Transverse colon (tissue), 4 donors: ENCODE results near the gene ARL4D. TPM values are rescaled to one million over a fixed set of nuclear protein-coding genes. Genes with fewer than 3 reads are reported as not detected.

ENCODE experiments used
- DNase-seq: peaks from one replicate; pipeline ENCODE4 v3.0.0-alpha.2; 2019
- H3K27ac ChIP-seq, 4 donors: fragments of 200-600 bp; sonication (generic); 2 replicates each; pipeline ENCODE4 v1.5.1; 2016 to 2018; ENCODE audit warnings: inconsistent platforms in 4 of 4
- H3K27me3 ChIP-seq: fragments of 200-600 bp; sonication (generic); 2 replicates; pipeline ENCODE4 v1.5.1; 2017; ENCODE audit warnings: inconsistent platforms
- H3K36me3 ChIP-seq, 4 donors: fragments of 200-600 bp; sonication (generic); 2 replicates each; pipeline ENCODE4 v1.5.1; 2017 to 2019; ENCODE audit warnings: inconsistent platforms in 4 of 4
- H3K4me1 ChIP-seq, 4 donors: fragments of 200-600 bp; sonication (generic); 2 replicates each; pipeline ENCODE4 v1.5.1; 2017 to 2020; ENCODE audit warnings: inconsistent platforms in 4 of 4
- H3K4me3 ChIP-seq, 4 donors: fragments of 200-600 bp; sonication (generic); 1 replicate in 1 of 4; 2 replicates in 3 of 4; pipeline versions ENCODE4 v1.5.1 to v1.6.1; 2017 to 2019; ENCODE audit warnings: inconsistent platforms in 4 of 4
- H3K9me3 ChIP-seq, 2 donors: fragments of 200-600 bp; sonication (generic); 2 replicates each; pipeline ENCODE4 v1.5.1; 2017 to 2019; ENCODE audit warnings: inconsistent platforms in 2 of 2
- EP300 ChIP-seq: sonication (generic); formaldehyde crosslinking; IDR thresholded peaks from one replicate; pipeline ENCODE4 v1.6.1; 2017; ENCODE audit warnings: antibody characterized with exemption, low read depth
- POLR2A ChIP-seq: fragments of 450-650 bp; IDR thresholded peaks from one replicate; pipeline ENCODE4 v1.6.1; 2016; ENCODE audit warnings: antibody characterized with exemption, mild to moderate bottlenecking, moderate library complexity
- POLR2AphosphoS5 ChIP-seq, 3 donors: sonication (generic); formaldehyde crosslinking; IDR thresholded peaks; one replicate each; pipeline ENCODE4 v1.6.1; 2016; ENCODE audit warnings: antibody characterized with exemption in 3 of 3
- WGBS, 2 donors: methylation state at CpG; one replicate each; pipeline ENCODE4 v1.1.5; 2018; ENCODE audit warnings: low coverage in 1 of 2; 5-methylcytosine and 5-hydroxymethylcytosine counted together
- in situ Hi-C, 4 donors: fragments of 200-750 bp; cut with MboI; loops; one replicate each; pipeline versions ENCODE4 v1.15.0 to v1.15.1; 2017; ENCODE audit warnings: low sequenced_read_pairs in 3 of 4, low pct_ligation_motif_present in 1 of 4, low pct_unique_long_range_greater_than_20kb in 1 of 4
- intact Hi-C: fragments of 100-400 bp; cut with DNase I; formaldehyde crosslinking; loops from one replicate; pipeline ENCODE4 v1.15.1; 2023; ENCODE audit warnings: low total_unique reads
- total RNA-seq, 4 donors: library from RNA; depleted of rRNA; stranded (reverse); fragments of >200 nt; gene quantifications; one replicate each; pipeline ENCODE4 v1.1.0, GENCODE V29; 2016
- TF ChIP-seq, protein P1 (sequence below), 5 experiments: fragments of 200-600 bp in 3 of 5; fragments of 450-650 bp in 2 of 5; sonication (generic) in 3 of 5; IDR thresholded peaks; 1 replicate in 2 of 5; 2 replicates in 3 of 5; pipeline ENCODE4 v1.5.1; 2016 to 2017; ENCODE audit warnings: antibody characterized with exemption in 5 of 5, inconsistent platforms in 3 of 5, mild to moderate bottlenecking in 2 of 5, moderate library complexity in 1 of 5

Gene ARL4D
- total RNA-seq, 4 donors from 2014 or later: 6.7 to 29.5 (median 8.8) TPM

GRCh38 chr17:43352579-43353331, 46.0 kb upstream of the ARL4D start:
- 62 to 69% methylated on average over 7 to 10 of the region's 10 CpGs for WGBS, 2 donors
- H3K36me3 ChIP-seq: peaks cover 0 to 5% (median 0%) of the 10 kb centered on the region in 4 donors
- no peak overlapping the region for H3K27ac ChIP-seq
- in situ Hi-C loops (no loop called here), intact Hi-C loops (no loop called here)
- H3K9me3 ChIP-seq: peaks cover 22 to 23% of the 10 kb centered on the region in 2 donors
- H3K4me1 ChIP-seq: no peaks in the 10 kb centered on the region
- TF ChIP-seq POLR2AphosphoS5 (IDR thresholded peaks at IDR 0.05): no peak
- no peak for TF ChIP-seq EP300
- H3K4me3 ChIP-seq: no peak overlapping the region
- no peak for DNase-seq
- H3K27me3 ChIP-seq: no peaks in the 10 kb centered on the region

DNA sequence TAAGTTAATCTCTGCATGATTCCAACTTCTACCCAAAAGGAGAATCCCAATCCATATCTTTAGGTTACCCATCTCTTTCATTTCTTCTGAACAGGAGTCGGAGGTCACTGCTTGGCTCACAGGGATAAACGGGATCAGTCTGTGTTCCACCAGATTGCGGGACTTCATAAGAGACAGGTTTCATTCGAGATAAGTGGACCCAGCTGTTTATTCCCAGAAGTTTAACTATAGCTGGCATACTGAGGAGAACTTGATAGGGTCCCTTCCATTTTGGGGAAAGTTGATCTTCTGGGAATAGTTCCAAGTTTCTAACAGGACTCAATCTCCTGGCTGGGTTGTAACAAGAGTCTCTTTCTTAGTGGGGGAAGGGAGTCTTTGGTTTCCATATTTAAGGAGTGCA, 45.4 kb upstream of the ARL4D start:
- no peaks in the 10 kb centered on the region for H3K27me3 ChIP-seq
- intact Hi-C loops: no loop called here
- H3K27ac ChIP-seq: no peak overlapping the region
- H3K4me3 ChIP-seq: no peak overlapping the region
- 80 to 82% methylated on average over 1 to 4 of the region's 4 CpGs for WGBS, 2 donors
- in situ Hi-C loops: no loop called here
- no peak for DNase-seq
- peaks cover 16% of the 10 kb centered on the region in 2 donors for H3K9me3 ChIP-seq
- no peaks in the 10 kb centered on the region for H3K4me1 ChIP-seq
- peaks cover 0 to 5% (median 0%) of the 10 kb centered on the region in 4 donors for H3K36me3 ChIP-seq
- TF ChIP-seq EP300: no peak
- TF ChIP-seq, protein P1, sequence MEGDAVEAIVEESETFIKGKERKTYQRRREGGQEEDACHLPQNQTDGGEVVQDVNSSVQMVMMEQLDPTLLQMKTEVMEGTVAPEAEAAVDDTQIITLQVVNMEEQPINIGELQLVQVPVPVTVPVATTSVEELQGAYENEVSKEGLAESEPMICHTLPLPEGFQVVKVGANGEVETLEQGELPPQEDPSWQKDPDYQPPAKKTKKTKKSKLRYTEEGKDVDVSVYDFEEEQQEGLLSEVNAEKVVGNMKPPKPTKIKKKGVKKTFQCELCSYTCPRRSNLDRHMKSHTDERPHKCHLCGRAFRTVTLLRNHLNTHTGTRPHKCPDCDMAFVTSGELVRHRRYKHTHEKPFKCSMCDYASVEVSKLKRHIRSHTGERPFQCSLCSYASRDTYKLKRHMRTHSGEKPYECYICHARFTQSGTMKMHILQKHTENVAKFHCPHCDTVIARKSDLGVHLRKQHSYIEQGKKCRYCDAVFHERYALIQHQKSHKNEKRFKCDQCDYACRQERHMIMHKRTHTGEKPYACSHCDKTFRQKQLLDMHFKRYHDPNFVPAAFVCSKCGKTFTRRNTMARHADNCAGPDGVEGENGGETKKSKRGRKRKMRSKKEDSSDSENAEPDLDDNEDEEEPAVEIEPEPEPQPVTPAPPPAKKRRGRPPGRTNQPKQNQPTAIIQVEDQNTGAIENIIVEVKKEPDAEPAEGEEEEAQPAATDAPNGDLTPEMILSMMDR (IDR thresholded peaks at IDR 0.05): no peak
- no peak for TF ChIP-seq POLR2AphosphoS5 (IDR thresholded peaks at IDR 0.05)
- TF ChIP-seq POLR2A: no peak

DNA sequence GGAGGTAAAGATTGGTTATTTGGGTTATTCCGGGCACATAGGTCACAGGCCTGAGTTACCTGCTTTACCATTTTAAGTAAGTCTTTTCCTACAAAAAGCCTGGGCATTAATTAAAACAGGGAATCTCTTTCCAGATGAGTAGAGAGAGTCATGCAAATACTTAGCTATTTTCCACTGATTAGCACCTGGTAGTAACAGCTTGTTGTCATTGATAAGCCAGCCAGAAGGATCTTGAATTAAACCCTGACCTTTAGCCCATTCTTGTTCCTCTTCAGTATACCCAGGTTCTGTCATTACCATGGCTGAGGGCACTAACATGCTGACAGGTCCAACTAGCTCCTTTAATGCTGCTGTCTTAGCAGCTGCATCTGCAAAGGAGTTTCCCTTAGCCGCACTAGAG, 44.4 kb upstream of the ARL4D start:
- Histone ChIP-seq H3K27ac (no peak overlapping the region), H3K9me3 (peaks cover 6% of the 10 kb centered on the region in 2 donors), H3K36me3 (no peaks in the 10 kb centered on the region), H3K4me1 (peaks cover 0 to 3% (median under 1%) of the 10 kb centered on the region in 4 donors), H3K4me3 (no peak overlapping the region), H3K27me3 (no peaks in the 10 kb centered on the region)
- WGBS, 2 donors: 98 to 100% methylated on average over 2 of the region's 2 CpGs
- intact Hi-C loops (no loop called here), in situ Hi-C loops (no loop called here)
- no peak for DNase-seq
- TF ChIP-seq POLR2AphosphoS5 (IDR thresholded peaks at IDR 0.05) (no peak), EP300 (no peak), POLR2A (no peak)
- TF ChIP-seq, protein P1 (IDR thresholded peaks at IDR 0.05): no peak

- Histone ChIP-seq H3K27me3 (no peaks in the 10 kb centered on the region), H3K36me3 (no peaks in the 10 kb centered on the region), H3K27ac (no peak overlapping the region), H3K4me3 (no peak overlapping the region), H3K9me3 (no peaks in the 10 kb centered on the region), H3K4me1 (peaks cover 6 to 12% (median 9%) of the 10 kb centered on the region in 4 donors)
- DNase-seq: no peak
- in situ Hi-C loops (no loop called here), intact Hi-C loops (no loop called here)
- no peak for TF ChIP-seq EP300
- no peak for TF ChIP-seq POLR2A
- no peak for TF ChIP-seq POLR2AphosphoS5 (IDR thresholded peaks at IDR 0.05)
- TF ChIP-seq, protein P1 (IDR thresholded peaks at IDR 0.05): no peak
- 90 to 100% methylated on average over 1 to 5 of the region's 5 CpGs for WGBS, 2 donors
Measured at GRCh38 chr17:43356450-43356849, 42.3 kb upstream of the ARL4D start.
